Lower lobe of right lung (tissue), 2 donors: ENCODE results near the gene RAE1. TPM values are rescaled to one million over a fixed set of nuclear protein-coding genes. Genes with fewer than 3 reads are reported as not detected.

Source experiments
- ATAC-seq, 2 donors: fragments of 200-7000 bp; cut with Tn5 transposase; one replicate each; pipeline ENCODE4 v1.9.1; 2020 to 2022; ENCODE audit warnings: mild to moderate bottlenecking in 2 of 2, moderate library complexity in 2 of 2
- DNase-seq: peaks from one replicate; pipeline ENCODE4 v3.0.0-alpha.2; 2020
- H3K27ac ChIP-seq: fragments of 200-600 bp; one replicate; pipeline ENCODE4 v1.8.0; 2022
- H3K27me3 ChIP-seq: fragments of 200-600 bp; one replicate; pipeline ENCODE4 v1.8.0; 2022; ENCODE audit warnings: low read depth
- H3K36me3 ChIP-seq: fragments of 200-600 bp; one replicate; pipeline ENCODE4 v1.8.0; 2022; ENCODE audit warnings: mild to moderate bottlenecking
- H3K4me1 ChIP-seq: fragments of 200-600 bp; one replicate; pipeline ENCODE4 v1.8.0; 2022
- H3K4me3 ChIP-seq: fragments of 200-600 bp; one replicate; pipeline ENCODE4 v1.8.0; 2022; ENCODE audit warnings: mild to moderate bottlenecking
- H3K9me3 ChIP-seq: fragments of 200-600 bp; one replicate; pipeline ENCODE4 v1.8.0; 2022
- CTCF ChIP-seq: fragments of 200-600 bp; IDR thresholded peaks from one replicate; pipeline ENCODE4 v1.8.0; 2022; ENCODE audit warnings: antibody characterized with exemption, mild to moderate bottlenecking
- intact Hi-C: fragments of 100-400 bp; cut with DNase I; formaldehyde crosslinking; loops from one replicate; pipeline ENCODE4 v1.11.0; 2022
- total RNA-seq: library from RNA; stranded (reverse); fragmentation: NEBNext Ultra II Directional; extraction: Animal tissue kit (Norgen Biotek cat#: 25700); gene quantifications from one replicate; pipeline ENCODE4 v1.2.1, GENCODE V29; 2021
- donor health status: DM: no; HTN: yes; CAD: no; lungs with severe emphysema.

The RAE1 gene
- total RNA-seq, 1 donor from 2014 or later, result 20.6 TPM

GRCh38 chr20:57377350-57377749 is 26.3 kb downstream of the RAE1 start:
- ATAC-seq (no peak), DNase-seq (no peak)
- Histone ChIP-seq H3K36me3 (peaks cover 15% of the 10 kb centered on the region), H3K4me1 (peaks cover 11% of the 10 kb centered on the region), H3K4me3 (no peak overlapping the region), H3K9me3 (no peaks in the 10 kb centered on the region), H3K27me3 (no peaks in the 10 kb centered on the region), H3K27ac (no peak overlapping the region)
- intact Hi-C loops, result no loop called here
- no peak for TF ChIP-seq CTCF

- Histone ChIP-seq H3K4me3 (no peak overlapping the region), H3K27me3 (no peaks in the 10 kb centered on the region), H3K4me1 (peaks cover 11% of the 10 kb centered on the region), H3K36me3 (peaks cover 15% of the 10 kb centered on the region), H3K27ac (no peak overlapping the region), H3K9me3 (no peaks in the 10 kb centered on the region)
- intact Hi-C loops, result no loop called here
- TF ChIP-seq CTCF, result no peak
- DNase-seq, result no peak
- ATAC-seq, result no peak
These were observed 27.1 kb downstream of the RAE1 start for GRCh38 chr20:57378107-57378506.

GRCh38 chr20:57378646-57379262 is 27.7 kb downstream of the RAE1 start:
- Histone ChIP-seq H3K27ac (no peak overlapping the region), H3K36me3 (peaks cover 15% of the 10 kb centered on the region), H3K4me1 (peaks cover 11% of the 10 kb centered on the region), H3K9me3 (no peaks in the 10 kb centered on the region), H3K27me3 (no peaks in the 10 kb centered on the region), H3K4me3 (no peak overlapping the region)
- intact Hi-C loops, result no loop called here
- no peak for TF ChIP-seq CTCF
- no peak for ATAC-seq
- DNase-seq, result no peak

GRCh38 chr20:57379263-57379647 is 28.2 kb downstream of the RAE1 start:
- ATAC-seq (no peak), DNase-seq (no peak)
- Histone ChIP-seq H3K27me3 (no peaks in the 10 kb centered on the region), H3K27ac (no peak overlapping the region), H3K36me3 (peaks cover 15% of the 10 kb centered on the region), H3K9me3 (no peaks in the 10 kb centered on the region), H3K4me3 (no peak overlapping the region), H3K4me1 (peaks cover 12% of the 10 kb centered on the region)
- TF ChIP-seq CTCF, result no peak
- intact Hi-C loops, result no loop called here

GRCh38 chr20:57380081-57380750 is 29.2 kb downstream of the RAE1 start:
- Histone ChIP-seq H3K4me3 (no peak overlapping the region), H3K27ac (no peak overlapping the region), H3K9me3 (no peaks in the 10 kb centered on the region), H3K4me1 (peaks cover 12% of the 10 kb centered on the region), H3K27me3 (no peaks in the 10 kb centered on the region), H3K36me3 (peaks cover 15% of the 10 kb centered on the region)
- intact Hi-C loops, result loop anchor here (5.0 kb wide), 1 partner anchor 117 kb away; no protein-coding TSS in a partner anchor
- no peak for DNase-seq
- no peak for TF ChIP-seq CTCF
- no peak for ATAC-seq
